ENCODE data around the gene HOXA7.
A peak's percentile ranks its signal among the peaks of the same experiment; 100 is the strongest.

Gene HOXA7

DNA sequence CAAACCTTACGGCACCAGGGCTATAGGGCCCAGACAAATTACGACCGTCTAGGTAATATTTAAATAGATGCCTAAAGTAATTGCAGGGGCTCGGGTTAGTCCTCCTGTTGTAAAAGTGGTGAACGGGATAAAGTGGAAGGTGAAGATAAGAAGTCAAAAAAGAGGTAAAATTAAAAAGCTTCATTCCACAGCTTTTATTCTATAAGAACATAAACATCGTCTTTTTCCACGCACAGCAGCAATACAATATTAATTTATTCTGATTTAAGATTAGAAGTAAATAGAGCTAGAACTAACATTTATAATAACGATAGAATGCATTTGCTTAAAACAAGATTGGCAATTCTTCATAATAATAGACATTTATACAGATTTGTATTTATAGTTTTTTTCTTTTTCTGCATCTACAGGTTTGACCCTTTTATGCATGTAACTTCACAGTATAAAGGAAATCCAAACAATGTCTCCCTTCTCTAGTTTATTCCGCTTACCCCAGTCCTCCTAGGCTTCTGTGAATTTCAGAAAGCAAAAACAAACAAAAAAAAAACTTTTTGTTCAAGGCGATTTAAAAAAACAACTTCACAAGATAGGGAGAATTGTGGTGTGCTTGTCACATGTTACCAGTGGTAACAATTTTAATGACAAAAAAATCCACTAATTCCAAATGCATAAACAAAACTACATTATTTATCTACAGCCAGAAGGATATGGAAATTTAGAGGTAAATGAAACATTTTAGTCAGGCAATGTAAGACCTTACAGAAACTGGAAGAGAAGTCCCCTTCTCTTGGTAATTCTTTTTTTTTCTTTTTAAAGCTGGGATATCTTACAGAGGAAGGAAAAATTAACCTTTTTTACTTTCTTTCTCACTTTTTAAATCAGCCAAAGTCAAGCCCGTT is 14.2 kb upstream of the HOXA7 start:
- DNase-seq (ENCODE audit: low read depth, low spot score), result no peak

DNA sequence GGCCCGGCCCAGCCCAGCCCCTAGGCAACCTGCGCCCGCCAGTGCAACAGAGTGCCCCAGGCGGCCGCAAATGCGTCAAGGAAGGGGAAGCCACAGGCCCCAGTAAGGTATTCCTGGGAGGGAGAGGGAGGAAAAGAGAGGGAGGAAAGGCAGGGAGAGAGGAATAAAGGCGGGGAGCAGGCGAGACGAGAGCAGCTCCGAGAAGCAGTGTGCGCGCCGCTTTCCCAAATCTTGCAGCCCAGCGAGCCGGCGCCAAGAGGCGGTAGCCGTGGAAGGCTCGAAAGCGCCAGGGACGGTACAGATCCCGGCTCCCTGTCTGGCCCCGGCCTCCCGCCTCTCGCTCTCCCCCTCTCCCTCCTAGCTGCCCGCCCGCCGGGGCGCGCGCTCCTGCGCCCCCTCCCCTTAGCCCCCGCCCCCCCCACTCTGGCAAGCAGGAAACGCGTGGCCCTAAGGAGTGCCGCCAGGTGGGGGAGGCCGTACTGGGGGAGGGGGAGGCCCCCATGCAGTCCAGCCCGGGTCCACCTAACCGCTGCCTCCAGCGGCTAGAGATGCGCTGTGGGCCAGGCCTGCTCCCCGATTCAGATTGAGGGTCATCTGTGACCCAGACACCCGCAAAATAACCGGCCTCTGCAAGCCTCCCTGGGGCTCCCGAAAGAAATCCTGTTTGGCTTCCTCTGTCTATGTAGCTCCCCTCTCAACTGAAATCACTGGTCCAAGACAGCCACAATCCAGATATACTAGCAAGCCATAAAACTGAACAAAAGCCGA is 13.4 kb upstream of the HOXA7 start:
- no peak for DNase-seq (ENCODE audit: low read depth, low spot score)

DNA sequence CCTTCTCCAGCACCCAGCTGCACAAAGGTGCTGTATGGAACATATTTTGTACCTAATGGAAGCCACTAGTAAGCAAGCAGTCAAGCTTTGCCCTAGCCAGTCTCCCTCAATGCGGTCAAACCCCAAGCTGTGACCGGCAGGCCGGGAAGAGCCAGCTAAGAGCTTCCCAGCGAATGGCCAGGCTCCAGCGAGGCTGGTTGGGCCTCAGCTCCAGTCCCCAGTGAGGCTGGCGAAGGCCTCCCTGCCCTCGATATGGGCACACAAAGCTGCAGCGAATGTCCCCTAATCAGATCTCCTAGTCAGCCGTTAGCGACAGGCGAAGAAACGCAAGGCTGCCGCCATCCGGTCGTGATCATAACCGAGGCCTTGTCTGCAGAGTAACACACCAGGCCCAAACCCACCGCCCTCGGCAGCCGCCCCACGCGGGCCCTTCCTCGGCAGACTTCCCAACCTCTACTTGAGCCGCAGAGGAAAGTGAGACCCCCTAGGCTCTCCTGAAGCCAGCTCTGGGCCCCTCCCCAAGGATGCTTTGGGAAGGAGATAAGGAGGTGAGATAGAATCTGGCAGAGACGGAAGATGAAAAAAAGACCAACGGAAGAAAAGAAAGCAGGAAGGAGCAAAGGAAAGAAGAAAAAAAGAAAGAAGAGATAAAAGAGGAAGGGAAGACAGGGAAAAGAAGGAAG is 11.9 kb upstream of the HOXA7 start:
- no peak for DNase-seq (ENCODE audit: low read depth, low spot score)

DNA sequence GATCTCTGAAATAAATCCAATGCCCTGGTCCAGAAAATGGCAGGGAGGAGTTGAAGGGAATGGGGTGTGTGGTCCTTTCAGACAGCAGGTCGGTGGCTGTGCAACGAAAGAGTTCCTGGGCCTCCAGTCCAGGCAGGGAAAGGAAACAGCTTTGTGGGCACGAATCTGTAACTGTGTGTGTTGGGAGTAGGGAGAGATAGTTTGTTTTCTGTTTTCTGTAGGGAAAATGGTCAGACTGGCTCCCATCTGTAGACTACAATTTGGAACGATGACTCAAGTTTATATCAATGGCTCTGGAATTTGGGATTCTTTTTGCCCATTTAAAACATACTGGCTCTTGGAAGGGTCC is 11.4 kb upstream of the HOXA7 start:
- no peak for DNase-seq (ENCODE audit: low read depth, low spot score)

DNA sequence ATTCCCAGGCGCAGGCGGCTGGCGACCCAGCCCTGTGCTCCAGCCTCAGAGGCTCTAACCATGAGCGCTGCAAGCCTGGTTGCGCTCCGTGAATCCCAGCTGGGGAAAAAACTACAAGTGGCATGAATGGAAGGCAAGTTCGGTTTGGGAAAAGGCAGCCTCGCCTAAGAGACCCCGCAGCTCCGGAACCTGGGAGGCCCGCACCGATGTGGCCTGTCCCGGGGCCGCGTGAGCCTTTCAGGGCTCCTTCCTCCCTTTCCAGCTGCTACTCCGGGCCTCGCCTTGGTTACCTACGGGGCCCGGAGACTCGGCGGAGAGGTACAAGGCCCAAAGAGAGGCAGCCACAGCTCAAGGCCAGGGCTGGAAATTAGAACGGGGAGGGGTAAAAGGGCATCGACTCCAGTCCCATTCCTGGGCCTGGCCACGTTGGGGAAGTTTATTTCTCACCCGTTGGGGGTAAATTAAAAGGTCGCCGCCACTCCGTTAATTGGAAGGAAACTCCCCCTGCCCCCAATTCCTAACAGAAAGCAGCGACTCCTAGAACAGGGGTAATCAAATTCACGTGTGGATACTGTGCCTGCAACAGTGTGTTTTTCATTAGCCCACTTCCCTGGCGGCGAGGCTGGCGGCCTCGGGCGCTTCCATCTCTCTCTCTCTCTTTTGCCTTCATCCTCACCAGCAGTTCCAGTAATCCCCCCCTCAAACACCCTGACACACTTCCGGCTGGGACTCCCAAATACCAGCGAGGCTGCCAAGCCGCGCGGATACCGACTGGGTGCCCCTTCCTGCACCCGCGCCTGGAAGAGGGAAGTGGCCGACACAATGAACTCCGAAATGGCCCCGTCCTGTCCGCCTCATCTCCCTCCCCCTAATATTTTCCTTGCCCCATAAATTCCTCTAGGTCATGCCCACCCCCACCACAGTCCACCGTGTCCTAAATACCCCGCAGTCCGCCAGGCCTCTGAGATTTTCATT is 10.3 kb upstream of the HOXA7 start:
- DNase-seq (ENCODE audit: low read depth, low spot score), result no peak

- no peak for DNase-seq (ENCODE audit: low read depth, low spot score)
These were observed 9.6 kb upstream of the HOXA7 start for GRCh38 chr7:27165996-27166530.

- no peak for DNase-seq (ENCODE audit: low read depth, low spot score)
These were observed 8.9 kb upstream of the HOXA7 start, which contains the start of gene HOXA9 for GRCh38 chr7:27165089-27165995. TSS of gene HOXA9 (minus strand) at chr7:27165537. CDS start at chr7:27165457, 80 bp downstream.

DNA sequence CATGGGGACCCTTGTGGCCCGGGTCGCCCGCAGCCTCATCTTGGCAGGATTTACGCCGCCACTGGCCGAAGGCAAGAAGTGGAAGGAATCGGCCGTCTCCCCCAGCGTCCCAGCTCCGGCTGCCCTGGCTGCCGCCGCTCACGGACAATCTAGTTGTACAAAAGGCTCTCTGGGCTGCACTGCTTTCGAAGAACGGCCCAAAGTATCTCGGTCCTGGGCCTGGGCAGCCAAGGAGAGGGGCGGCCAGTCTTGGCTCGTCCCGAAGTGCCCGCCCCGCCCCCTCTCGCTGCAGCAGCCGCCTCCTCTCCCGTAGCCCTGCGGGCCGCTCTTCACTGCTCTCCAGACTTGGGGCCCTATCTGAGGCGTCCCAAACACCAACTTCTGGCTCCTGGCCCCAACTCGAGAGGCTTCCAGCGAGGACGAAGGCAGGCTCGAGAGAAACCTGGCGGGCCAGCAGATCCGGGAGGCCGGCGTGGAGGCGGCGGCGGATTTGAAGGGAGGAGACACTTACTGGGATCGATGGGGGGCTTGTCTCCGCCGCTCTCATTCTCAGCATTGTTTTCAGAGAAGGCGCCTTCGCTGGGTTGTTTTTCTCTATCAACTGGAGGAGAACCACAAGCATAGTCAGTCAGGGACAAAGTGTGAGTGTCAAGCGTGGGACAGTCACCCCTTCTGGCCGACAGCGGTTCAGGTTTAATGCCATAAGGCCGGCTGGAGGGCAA is 8.1 kb upstream of the HOXA7 start:
- DNase-seq (ENCODE audit: low read depth, low spot score), result no peak

DNA sequence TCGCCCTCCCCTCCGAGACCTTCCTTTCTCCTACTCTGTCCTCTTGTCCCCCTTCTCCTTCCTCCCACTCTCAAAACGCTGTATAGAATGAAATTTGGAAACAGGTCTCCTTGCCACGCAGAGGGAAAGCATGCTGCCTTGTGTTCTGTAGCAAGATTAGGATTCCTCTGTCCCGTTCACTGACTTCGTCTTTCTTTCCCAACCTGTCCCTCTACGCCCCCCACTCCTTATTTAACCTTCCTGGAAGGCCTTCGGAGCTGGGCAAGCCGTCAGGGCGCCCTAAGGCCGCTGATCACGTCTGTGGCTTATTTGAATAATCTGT is 7.5 kb upstream of the HOXA7 start:
- no peak for DNase-seq (ENCODE audit: low read depth, low spot score)

GRCh38 chr7:27163288-27164044 is 7.0 kb upstream of the HOXA7 start:
- no peak for DNase-seq (ENCODE audit: low read depth, low spot score)

- no peak for DNase-seq (ENCODE audit: low read depth, low spot score)
These were observed 6.2 kb upstream of the HOXA7 start for GRCh38 chr7:27162561-27163287.

- DNase-seq (ENCODE audit: low read depth, low spot score), result no peak
These were observed 5.5 kb upstream of the HOXA7 start for GRCh38 chr7:27161721-27162560.

GRCh38 chr7:27161214-27161720 is 4.8 kb upstream of the HOXA7 start:
- DNase-seq (ENCODE audit: low read depth, low spot score), result no peak

GRCh38 chr7:27160546-27161213 is 4.2 kb upstream of the HOXA7 start:
- peak; percentile 64 for DNase-seq (ENCODE audit: low read depth, low spot score)

GRCh38 chr7:27160145-27160545 is 3.7 kb upstream of the HOXA7 start:
- no peak for DNase-seq (ENCODE audit: low read depth, low spot score)
